BLaER1 (cell line): ENCODE data around the gene GRAPL.
"Not testable (repeated sequence)": the region's sequence is repeated elsewhere in the genome, so short reads cannot be mapped to it uniquely, and the experiment has no call there.

Experiments used
- H3K27ac ChIP-seq: shearing (Covaris generic); formaldehyde crosslinking; 2 replicates; pipeline ENCODE4 v1.8.1; 2022
- H3K27me3 ChIP-seq: shearing (Covaris generic); formaldehyde crosslinking; 2 replicates; pipeline ENCODE4 v1.8.1; 2022
- H3K36me3 ChIP-seq: shearing (Covaris generic); formaldehyde crosslinking; 2 replicates; pipeline ENCODE4 v1.8.1; 2022
- H3K4me1 ChIP-seq: shearing (Covaris generic); formaldehyde crosslinking; 2 replicates; pipeline ENCODE4 v1.8.1; 2022
- H3K4me2 ChIP-seq: shearing (Covaris generic); formaldehyde crosslinking; 2 replicates; pipeline ENCODE4 v1.8.1; 2022
- H3K4me3 ChIP-seq: shearing (Covaris generic); formaldehyde crosslinking; 2 replicates; pipeline ENCODE4 v1.8.1; 2022
- H3K9ac ChIP-seq: shearing (Covaris generic); formaldehyde crosslinking; 2 replicates; pipeline ENCODE4 v1.8.1; 2022
- H3K9me3 ChIP-seq: shearing (Covaris generic); formaldehyde crosslinking; 2 replicates; pipeline ENCODE4 v1.8.1; 2022
- H4K20me1 ChIP-seq: shearing (Covaris generic); formaldehyde crosslinking; 2 replicates; pipeline ENCODE4 v1.8.1; 2022

GRAPL gene

DNA sequence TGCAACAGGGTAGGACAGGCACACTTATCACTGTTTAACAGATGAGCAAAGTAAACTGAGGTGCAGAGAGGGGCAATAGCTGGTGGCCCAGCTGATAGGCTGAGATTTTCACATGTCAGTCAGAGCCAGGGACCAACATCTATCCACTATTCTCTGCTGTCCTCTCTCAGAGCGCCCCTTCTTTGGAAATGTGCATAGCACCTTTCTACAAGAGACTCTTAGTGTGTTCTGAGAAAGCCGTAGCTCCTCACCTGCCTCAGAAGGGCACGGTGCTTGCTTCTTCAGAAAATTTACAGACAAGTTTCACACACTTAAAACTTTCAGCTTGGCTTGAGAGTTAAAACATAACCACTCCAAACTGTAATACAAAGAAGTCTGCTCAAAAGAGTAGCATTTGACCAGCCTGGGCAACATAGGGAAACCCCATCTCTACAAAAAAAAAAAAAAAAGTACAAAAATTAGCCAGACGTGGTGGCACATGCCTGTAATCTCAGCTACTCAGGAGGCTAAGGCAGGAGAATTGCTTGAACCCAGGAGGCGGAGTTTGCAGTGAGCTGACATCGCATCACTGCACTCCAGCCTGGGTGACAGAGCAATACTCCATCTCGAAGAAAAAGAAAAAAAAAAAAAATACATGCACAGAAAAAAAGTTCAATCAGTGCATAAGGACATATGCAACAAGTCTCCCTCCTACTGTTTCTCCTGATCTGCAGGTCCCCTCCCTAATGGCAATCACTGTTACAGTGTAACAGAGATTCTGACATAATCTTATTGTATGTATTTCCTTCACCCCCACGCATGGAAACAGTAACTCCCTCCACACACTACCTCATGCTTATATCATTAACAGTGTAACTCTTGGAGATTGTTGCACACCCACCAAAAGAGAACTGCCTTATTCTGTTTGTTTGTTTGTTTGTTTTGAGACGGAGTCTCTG is 23.6 kb downstream of the GRAPL start:
- not testable (repeated sequence) for H3K27ac ChIP-seq, H3K27me3 ChIP-seq, H3K4me3 ChIP-seq, H3K36me3 ChIP-seq, H3K9me3 ChIP-seq, H3K9ac ChIP-seq, H3K4me2 ChIP-seq, H3K4me1 ChIP-seq, H4K20me1 ChIP-seq

DNA sequence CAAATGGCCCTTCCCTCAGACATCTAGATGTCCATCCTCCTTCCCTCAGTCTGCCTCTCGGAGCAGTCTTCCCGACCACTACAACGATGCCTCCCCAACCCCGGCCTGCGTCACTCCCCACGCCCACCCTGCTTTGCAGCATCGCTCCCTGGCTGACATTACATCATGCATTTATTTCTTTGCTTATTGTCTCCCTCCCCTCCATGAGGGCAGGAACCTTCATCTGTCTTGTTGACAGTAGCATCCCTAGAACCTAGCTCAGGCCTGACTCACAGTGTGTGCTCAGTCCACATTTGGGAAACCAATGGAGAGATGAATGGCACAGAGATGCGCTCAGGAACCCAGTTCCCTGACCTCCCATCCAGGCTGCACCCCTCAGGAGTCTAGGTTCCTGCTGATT is 30.2 kb downstream of the GRAPL start:
- not testable (repeated sequence) for H3K9me3 ChIP-seq, H3K36me3 ChIP-seq, H3K4me2 ChIP-seq, H3K27me3 ChIP-seq, H3K9ac ChIP-seq, H4K20me1 ChIP-seq, H3K4me1 ChIP-seq, H3K27ac ChIP-seq, H3K4me3 ChIP-seq

DNA sequence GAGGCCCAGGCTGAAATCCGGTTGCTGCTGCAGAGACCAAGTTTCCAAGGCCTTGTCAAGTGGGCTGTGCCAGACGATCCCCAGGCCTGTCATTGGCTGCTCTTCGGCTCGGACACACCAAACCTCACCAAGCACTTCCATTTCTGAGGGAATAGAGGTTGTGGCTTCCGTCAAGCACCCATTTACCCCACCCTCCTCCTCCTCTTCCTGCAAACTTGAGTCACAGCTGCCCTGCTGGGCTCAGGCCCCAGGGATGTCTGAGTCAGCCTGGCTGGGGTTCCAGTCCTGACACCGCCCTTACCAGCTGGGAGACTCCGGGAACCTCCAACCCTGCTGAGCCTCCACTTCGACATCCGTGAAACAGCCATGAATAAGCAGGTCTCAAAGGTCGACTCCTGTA is 31.1 kb downstream of the GRAPL start:
- not testable (repeated sequence) for H3K9ac ChIP-seq, H3K9me3 ChIP-seq, H3K4me3 ChIP-seq, H3K4me2 ChIP-seq, H3K27ac ChIP-seq, H3K4me1 ChIP-seq, H3K27me3 ChIP-seq, H4K20me1 ChIP-seq, H3K36me3 ChIP-seq

DNA sequence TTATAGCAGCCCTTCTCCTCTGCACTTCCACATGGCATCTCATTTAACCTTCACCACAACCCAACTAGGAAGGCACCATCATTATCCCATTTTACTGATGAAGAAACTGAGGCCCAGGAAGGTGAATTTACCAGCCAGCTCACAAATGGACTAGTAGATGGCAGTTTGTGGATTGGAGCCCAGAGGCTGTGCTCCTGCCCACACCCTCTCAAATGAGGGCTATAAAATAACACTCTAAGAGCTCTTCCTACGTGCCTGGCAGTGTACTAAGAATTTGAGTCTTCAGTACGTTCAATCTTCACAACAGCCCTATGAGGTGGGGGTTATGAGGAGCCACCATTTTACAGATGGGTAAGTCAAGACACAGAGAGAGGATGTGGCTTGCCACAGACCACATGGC is 31.5 kb downstream of the GRAPL start:
- not testable (repeated sequence) for H3K4me1 ChIP-seq, H3K27me3 ChIP-seq, H3K9me3 ChIP-seq, H3K9ac ChIP-seq, H3K27ac ChIP-seq, H4K20me1 ChIP-seq, H3K36me3 ChIP-seq, H3K4me2 ChIP-seq, H3K4me3 ChIP-seq

DNA sequence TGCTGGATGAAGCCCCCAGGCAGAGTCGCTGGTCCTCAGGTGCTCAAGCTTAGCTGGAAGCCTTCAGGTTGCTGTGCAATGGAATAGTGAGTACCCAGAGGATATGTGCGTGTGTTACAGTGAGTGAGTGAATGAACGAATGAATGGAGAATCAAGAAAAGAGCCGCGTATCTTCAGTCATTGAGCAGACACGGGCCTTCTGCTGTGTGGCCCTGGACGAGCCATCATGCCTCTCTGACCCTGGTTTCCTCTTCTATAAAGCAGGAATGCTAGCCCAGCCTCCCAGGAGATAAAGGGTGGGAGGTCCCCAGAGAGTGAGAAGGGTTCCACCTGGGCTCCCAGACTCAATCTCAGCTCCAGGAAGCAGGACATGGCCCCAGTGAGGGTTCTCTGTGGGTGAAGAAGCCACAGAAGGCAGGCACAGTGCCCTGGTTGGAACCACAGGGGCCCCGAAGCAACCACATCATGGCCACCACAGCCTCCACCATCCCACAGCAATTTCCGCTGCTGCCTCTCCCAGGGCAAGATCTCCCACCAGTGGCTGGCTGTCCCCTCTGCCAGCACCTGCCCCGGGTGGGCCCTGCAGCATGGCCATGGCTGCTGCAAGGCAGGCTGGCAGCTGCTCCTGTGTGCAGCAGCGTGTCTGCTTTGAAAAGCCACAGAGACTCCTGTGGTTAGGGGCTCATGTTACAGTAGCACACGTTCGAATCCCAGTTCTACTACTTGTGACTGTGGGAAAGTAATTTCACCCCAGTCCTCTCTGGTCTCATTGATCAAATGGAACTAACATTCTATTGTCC is 34.1 kb downstream of the GRAPL start:
- not testable (repeated sequence) for H3K9me3 ChIP-seq, H3K27me3 ChIP-seq, H3K36me3 ChIP-seq, H3K4me1 ChIP-seq, H4K20me1 ChIP-seq, H3K27ac ChIP-seq, H3K4me2 ChIP-seq, H3K4me3 ChIP-seq, H3K9ac ChIP-seq

DNA sequence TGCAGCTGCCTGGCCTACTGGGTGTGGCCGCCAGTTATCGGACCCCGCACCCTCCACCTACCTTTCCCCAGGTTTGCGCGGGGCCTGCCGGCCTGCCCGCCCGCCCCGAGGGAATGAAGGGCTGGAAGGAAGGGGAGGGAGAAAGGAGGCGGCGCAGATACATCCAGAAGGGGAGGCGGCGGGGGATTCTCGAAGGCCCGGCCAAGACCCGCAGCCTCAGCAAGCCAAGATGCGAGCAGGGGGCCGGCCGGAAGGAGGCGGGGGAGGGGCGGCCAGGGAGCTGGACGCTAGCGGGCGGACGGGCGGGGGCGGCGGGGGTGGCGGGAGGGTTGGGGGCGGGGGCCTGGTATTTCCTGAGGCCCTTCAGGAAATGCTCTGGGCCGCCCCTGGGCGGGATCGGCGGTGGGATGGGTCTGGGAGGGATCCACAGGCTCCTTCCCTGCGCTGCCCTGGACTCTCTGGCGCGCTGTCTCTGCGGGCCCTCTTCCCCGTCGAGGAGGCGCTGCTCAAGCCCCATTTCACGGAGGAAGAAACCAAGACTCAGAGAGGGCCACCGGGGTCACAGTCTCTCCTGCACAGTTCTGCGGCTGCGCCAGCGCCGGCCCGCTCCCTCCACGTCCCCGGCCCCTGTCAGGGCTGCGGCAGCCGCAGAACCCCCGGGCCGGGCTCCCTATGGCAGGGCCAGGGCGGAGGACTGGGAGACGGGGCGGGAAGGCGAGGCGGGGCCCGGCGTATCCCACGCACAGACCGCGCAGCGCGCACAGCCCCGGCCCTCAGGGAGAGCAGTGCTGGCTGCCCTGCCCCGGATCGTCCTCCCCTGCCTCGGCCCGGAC is 35.2 kb downstream of the GRAPL start:
- not testable (repeated sequence) for H3K27me3 ChIP-seq, H3K27ac ChIP-seq, H3K9ac ChIP-seq, H3K4me1 ChIP-seq, H4K20me1 ChIP-seq, H3K36me3 ChIP-seq, H3K9me3 ChIP-seq, H3K4me3 ChIP-seq, H3K4me2 ChIP-seq

DNA sequence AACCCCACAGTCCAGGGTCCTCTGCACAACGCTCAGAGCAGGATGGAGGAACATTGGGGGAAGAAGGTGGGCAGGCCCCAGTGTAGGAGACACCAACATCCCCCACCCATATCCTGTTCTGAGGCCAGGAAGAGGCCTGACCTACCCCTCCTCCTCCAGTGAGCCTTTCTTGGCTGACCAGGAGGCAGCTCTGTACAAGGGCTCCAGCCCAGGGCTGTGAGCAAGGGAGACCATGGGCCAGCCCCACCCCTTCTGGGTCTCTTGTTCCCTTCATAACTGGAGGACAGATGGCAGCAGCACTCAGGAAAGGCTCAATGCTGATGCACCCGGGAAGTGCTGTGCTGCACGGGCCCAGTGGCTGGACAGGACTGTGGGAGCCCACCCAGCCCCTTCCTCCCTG is 47.0 kb downstream of the GRAPL start:
- not testable (repeated sequence) for H3K4me1 ChIP-seq, H3K4me3 ChIP-seq, H3K4me2 ChIP-seq, H3K27ac ChIP-seq, H3K9ac ChIP-seq, H3K36me3 ChIP-seq, H3K9me3 ChIP-seq, H3K27me3 ChIP-seq, H4K20me1 ChIP-seq

DNA sequence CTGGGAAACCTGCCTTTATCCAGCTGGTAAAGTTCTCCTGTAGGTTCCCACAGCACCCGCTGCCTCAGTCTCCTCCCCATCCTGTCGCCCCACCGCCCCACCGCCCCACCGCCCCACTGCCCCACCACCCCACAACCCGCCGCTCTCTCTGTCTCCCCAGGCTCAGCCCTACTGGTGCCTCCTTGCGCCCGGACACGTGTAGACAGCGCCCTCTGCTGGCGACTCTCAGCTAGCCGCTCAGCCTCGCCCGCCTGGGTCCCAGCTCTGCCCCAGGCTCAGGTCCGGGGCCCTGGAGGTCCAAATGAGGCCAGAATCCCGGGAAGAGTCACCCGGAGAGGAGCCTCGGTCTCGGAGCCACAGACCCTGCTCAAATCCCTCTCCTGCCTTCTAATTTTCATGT is 48.0 kb downstream of the GRAPL start:
- not testable (repeated sequence) for H4K20me1 ChIP-seq, H3K4me1 ChIP-seq, H3K4me3 ChIP-seq, H3K4me2 ChIP-seq, H3K27me3 ChIP-seq, H3K27ac ChIP-seq, H3K36me3 ChIP-seq, H3K9ac ChIP-seq, H3K9me3 ChIP-seq

DNA sequence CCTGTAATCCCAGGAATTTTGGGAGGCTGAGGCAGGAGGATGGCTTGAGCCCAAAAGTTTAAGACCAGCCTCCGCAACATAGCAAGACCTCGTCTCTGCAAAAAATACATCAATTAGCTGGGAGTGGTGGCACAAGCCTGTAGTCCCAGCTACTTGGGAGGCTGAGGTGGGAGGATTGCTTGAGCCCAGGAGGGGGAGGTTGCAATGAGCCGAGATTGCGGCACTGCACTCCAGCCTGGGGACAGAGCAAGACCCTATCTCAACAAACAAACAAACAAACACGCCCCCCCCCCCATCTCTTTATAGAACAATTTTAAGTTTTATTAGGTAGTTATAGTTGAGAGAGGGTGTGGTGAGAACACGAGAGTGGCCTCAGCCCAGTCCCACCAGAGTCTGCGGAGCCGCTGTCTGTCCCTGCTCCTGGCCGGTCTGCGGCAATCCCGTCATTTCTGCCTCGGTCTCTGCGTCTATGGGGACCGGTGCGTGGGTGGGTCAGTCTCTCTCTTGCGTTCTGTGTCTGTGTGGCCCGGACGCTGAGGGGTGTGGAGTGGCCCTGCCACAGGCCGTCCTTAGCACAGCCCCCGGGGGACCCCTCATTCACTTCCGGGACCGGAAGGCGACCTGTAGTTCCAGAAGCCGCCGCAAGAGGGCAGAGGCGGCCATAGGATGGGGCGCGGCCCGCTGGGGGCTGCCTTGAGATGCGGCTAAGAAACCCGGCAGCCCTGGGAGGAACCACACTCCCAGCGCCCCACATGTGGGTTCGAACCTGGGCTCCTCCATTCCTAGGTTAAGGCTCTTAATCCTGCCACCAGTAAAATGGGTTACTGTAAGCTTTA is 53.9 kb downstream of the GRAPL start:
- H3K27me3 ChIP-seq, H3K36me3 ChIP-seq, H4K20me1 ChIP-seq, H3K4me3 ChIP-seq, H3K9ac ChIP-seq, H3K27ac ChIP-seq, H3K4me1 ChIP-seq, H3K4me2 ChIP-seq, H3K9me3 ChIP-seq: not testable (repeated sequence)

DNA sequence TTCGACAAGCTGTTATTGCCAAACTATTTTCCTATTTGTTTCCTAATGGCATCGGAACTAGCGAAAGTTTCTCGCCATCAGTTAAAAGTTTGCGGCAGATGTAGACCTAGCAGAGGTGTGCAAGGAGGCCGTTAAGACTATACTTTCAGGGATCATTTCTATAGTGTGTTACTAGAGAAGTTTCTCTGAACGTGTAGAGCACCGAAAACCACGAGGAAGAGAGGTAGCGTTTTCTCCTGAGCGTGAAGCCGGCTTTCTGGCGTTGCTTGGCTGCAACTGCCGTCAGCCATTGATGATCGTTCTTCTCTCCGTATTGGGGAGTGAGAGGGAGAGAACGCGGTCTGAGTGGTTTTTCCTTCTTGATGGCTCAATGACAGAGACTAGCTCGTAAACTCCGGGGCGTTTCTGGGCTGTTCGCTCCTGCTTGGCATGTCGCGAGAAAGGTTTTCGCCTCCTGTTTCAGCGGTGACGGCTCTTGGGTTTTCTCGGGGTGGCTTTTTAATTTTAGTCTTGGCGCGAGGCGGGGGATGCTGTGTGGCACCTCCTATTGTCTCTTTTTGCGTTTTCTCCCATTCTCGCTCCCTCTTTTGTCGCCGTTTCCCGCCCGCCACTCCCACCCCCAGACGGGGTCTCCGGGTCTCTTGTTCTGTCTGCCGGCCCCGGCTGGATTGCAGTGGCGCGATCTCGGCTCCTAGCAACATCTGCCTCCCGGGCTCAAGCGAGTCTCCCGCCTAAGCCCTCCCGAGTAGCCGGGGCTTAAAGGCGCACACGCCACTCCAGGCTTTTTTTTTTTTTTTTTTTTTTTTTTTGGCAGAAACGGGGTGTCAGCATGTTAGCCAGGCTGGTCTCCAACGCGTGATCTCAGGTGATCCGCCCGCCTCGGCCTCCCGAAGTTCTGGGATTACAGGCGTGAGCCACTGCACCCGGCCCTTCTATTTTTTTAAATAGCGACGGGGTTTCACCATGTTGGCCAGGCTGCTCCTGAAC is 60.8 kb downstream of the GRAPL start:
- H3K9me3 ChIP-seq, H3K4me3 ChIP-seq, H3K4me2 ChIP-seq, H3K27me3 ChIP-seq, H3K36me3 ChIP-seq, H3K27ac ChIP-seq, H3K4me1 ChIP-seq, H3K9ac ChIP-seq, H4K20me1 ChIP-seq: not testable (repeated sequence)

DNA sequence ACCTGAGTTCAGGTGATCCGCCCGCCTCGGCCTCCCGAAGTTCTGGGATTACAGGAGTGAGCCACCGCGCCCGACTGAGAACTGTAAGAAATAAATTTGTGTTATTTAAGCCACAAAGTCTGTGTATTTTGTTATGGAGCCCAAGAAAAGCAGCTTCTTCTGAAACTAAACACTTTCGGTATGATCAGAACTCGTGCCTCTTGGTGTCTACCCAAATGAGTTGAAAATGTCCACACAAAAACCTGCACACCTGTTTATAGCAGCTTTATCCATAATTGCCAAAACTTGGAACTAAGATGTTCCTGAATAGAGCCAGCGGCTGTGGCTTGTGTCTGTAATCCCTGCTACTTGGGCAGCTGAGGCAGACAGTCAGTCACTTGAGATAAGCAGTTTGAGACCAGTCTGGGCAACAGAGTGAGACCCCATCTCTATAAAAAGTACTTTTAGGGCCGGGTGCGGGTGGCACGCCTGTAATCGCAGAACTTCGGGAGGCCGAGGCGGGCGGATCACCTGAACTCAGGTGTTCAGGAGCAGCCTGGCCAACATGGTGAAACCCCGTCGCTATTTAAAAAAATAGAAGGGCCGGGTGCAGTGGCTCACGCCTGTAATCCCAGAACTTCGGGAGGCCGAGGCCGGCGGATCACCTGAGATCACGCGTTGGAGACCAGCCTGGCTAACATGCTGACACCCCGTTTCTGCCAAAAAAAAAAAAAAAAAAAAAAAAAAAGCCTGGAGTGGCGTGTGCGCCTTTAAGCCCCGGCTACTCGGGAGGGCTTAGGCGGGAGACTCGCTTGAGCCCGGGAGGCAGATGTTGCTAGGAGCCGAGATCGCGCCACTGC is 61.7 kb downstream of the GRAPL start:
- not testable (repeated sequence) for H3K9me3 ChIP-seq, H3K27ac ChIP-seq, H3K36me3 ChIP-seq, H3K27me3 ChIP-seq, H3K4me3 ChIP-seq, H3K4me2 ChIP-seq, H3K4me1 ChIP-seq, H4K20me1 ChIP-seq, H3K9ac ChIP-seq

DNA sequence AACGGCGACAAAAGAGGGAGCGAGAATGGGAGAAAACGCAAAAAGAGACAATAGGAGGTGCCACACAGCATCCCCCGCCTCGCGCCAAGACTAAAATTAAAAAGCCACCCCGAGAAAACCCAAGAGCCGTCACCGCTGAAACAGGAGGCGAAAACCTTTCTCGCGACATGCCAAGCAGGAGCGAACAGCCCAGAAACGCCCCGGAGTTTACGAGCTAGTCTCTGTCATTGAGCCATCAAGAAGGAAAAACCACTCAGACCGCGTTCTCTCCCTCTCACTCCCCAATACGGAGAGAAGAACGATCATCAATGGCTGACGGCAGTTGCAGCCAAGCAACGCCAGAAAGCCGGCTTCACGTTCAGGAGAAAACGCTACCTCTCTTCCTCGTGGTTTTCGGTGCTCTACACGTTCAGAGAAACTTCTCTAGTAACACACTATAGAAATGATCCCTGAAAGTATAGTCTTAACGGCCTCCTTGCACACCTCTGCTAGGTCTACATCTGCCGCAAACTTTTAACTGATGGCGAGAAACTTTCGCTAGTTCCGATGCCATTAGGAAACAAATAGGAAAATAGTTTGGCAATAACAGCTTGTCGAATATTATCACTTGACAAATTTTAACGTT is 62.5 kb downstream of the GRAPL start:
- H3K9ac ChIP-seq, H3K4me3 ChIP-seq, H3K36me3 ChIP-seq, H3K4me1 ChIP-seq, H3K27ac ChIP-seq, H3K4me2 ChIP-seq, H4K20me1 ChIP-seq, H3K27me3 ChIP-seq, H3K9me3 ChIP-seq: not testable (repeated sequence)
